Measurements from ENCODE around the gene KCTD14. TPM values are rescaled to one million over a fixed set of nuclear protein-coding genes. Genes with fewer than 3 reads are reported as not detected.

Gene KCTD14
- total RNA-seq, 1 experiment from 2014 or later = 12.5 TPM

GRCh38 chr11:78046486-78046854, 23.4 kb upstream of the KCTD14 start:
- no peaks in the 10 kb centered on the region; a peak in 2 of 7 replicates for H3K36me3 Mint-ChIP-seq (ENCODE audit: insufficient read depth in 1 of 3, low read depth in 3 of 3)
- no peak overlapping the region for H2BK20ac ChIP-seq (ENCODE audit: low read depth, low read length, poor library complexity, severe bottlenecking)
- H3K56ac ChIP-seq (ENCODE audit: insufficient read length, low read depth, low read length) = no peak overlapping the region
- no peaks in the 10 kb centered on the region for H3K79me2 ChIP-seq (ENCODE audit: insufficient read depth, low read length)
- H3K4me2 ChIP-seq (ENCODE audit: insufficient read depth, insufficient read length, low read length) = peak overlapping the region; percentile 24
- H3K18ac ChIP-seq (ENCODE audit: insufficient read length, low read depth, low read length) = no peak overlapping the region
- H3K27me3 ChIP-seq (ENCODE audit: insufficient read depth, low read length) = no peaks in the 10 kb centered on the region
- H3K9me3 ChIP-seq (ENCODE audit: control insufficient read depth, low read depth, low read length) = no peaks in the 10 kb centered on the region
- H3K9me3 Mint-ChIP-seq = no peaks in the 10 kb centered on the region
- no peak overlapping the region for H3K9ac ChIP-seq (ENCODE audit: extremely low read depth, insufficient read length, low read length)
- H3K27me3 Mint-ChIP-seq (ENCODE audit: low read depth) = peaks cover 7% of the 10 kb centered on the region
- no peak overlapping the region for H2BK15ac ChIP-seq (ENCODE audit: low read depth, low read length)
- no peak overlapping the region; a peak in 1 of 7 replicates for H3K27ac Mint-ChIP-seq
- no peaks in the 10 kb centered on the region for H3K23me2 ChIP-seq (ENCODE audit: insufficient read length, low read depth, low read length, poor library complexity, severe bottlenecking)
- H2BK120ac ChIP-seq (ENCODE audit: low read depth, low read length, poor library complexity, severe bottlenecking) = no peak overlapping the region
- H3K4me3 Mint-ChIP-seq = peak overlapping the region; percentile 24 to 62; a peak in 3 of 5 replicates
- H3K14ac ChIP-seq (ENCODE audit: insufficient read depth, low read length) = peak overlapping the region; percentile 79; the same call in 1 of the 2 replicates
- H3K4me1 Mint-ChIP-seq = peaks cover 22 to 28% of the 10 kb centered on the region in 2 experiments
- peak overlapping the region; percentile 89 for H2AFZ ChIP-seq (ENCODE audit: low read length)
- no peak overlapping the region for H3K27ac ChIP-seq (ENCODE audit: insufficient read length, low read depth, low read length)
- H2BK12ac ChIP-seq (ENCODE audit: insufficient read length, low read depth, low read length) = no peak overlapping the region
- no peak for DNase-seq
- H4K5ac ChIP-seq (ENCODE audit: insufficient read length, low read depth, low read length) = no peak overlapping the region
- H4K8ac ChIP-seq (replicated peaks; ENCODE audit: insufficient read length, low read depth, low read length) = no peak overlapping the region
- no peak overlapping the region for H2AK5ac ChIP-seq (ENCODE audit: insufficient read length, low read length)
- no peaks in the 10 kb centered on the region for H3K79me1 ChIP-seq (ENCODE audit: insufficient read depth, low read depth, low read length, poor library complexity, severe bottlenecking)
- H3T11ph ChIP-seq (ENCODE audit: low read length) = no peak overlapping the region
- no peaks in the 10 kb centered on the region for H4K20me1 ChIP-seq (ENCODE audit: control insufficient read depth, insufficient read depth, insufficient read length)
- H3K23ac ChIP-seq (ENCODE audit: insufficient read length, low read depth, low read length) = no peak overlapping the region
- no CpG with 5 or more reads among the region's 6 CpGs for WGBS (ENCODE audit: extremely low coverage, insufficient read length, low lambda C conversion rate)
- TF ChIP-seq CTCF (conservative IDR thresholded peaks at IDR 0.05) = no peak
- H2BK5ac ChIP-seq (ENCODE audit: insufficient read length, low read length) = no peak overlapping the region
- no peak overlapping the region for H3K4ac ChIP-seq (ENCODE audit: low read depth, low read length)
- peaks cover 5% of the 10 kb centered on the region; the same call in 1 of the 2 replicates for H3K4me1 ChIP-seq (ENCODE audit: insufficient read depth, low read length)
- no peak overlapping the region for H4K91ac ChIP-seq (ENCODE audit: insufficient read length, low read depth, low read length)
